Parathyroid adenoma (tissue), 2 donors: Measurements from ENCODE around the gene FNDC5.
A peak's percentile ranks its signal among the peaks of the same experiment; 100 is the strongest.

ENCODE experiments used
- H2AFZ ChIP-seq: fragments of 300-600 bp; sonication (generic); one replicate; pipeline ENCODE4 v1.7.0; 2017; ENCODE audit warnings: antibody characterized with exemption, mild to moderate bottlenecking
- H3K27ac ChIP-seq: fragments of 300-600 bp; sonication (generic); one replicate; pipeline ENCODE4 v1.7.0; 2017
- H3K27me3 ChIP-seq: fragments of 300-600 bp; sonication (generic); one replicate; pipeline ENCODE4 v1.7.0; 2017; ENCODE audit warnings: low read length; ENCODE audit not compliant: control insufficient read depth, insufficient read depth
- H3K36me3 ChIP-seq: fragments of 300-600 bp; sonication (generic); one replicate; pipeline ENCODE4 v1.7.0; 2017; ENCODE audit warnings: low read length; ENCODE audit not compliant: control insufficient read depth, insufficient read depth
- H3K4me1 ChIP-seq: fragments of 300-600 bp; sonication (generic); one replicate; pipeline ENCODE4 v1.7.0; 2017; ENCODE audit warnings: control low read depth
- H3K4me2 ChIP-seq: fragments of 300-600 bp; sonication (generic); one replicate; pipeline ENCODE4 v1.7.0; 2017; ENCODE audit warnings: low read length
- H3K4me3 ChIP-seq: fragments of 300-600 bp; sonication (generic); one replicate; pipeline ENCODE4 v1.7.0; 2017; ENCODE audit warnings: low read depth, low read length
- H3K79me2 ChIP-seq: fragments of 300-600 bp; sonication (generic); one replicate; pipeline ENCODE4 v1.7.0; 2017; ENCODE audit warnings: control low read depth
- H3K9ac ChIP-seq: fragments of 300-600 bp; sonication (generic); one replicate; pipeline ENCODE4 v1.7.0; 2017; ENCODE audit warnings: mild to moderate bottlenecking
- H3K9me3 ChIP-seq: fragments of 300-600 bp; sonication (generic); one replicate; pipeline ENCODE4 v1.7.0; 2017; ENCODE audit warnings: low read length; ENCODE audit not compliant: control insufficient read depth
- CTCF ChIP-seq: fragments of 300-600 bp; sonication (generic); IDR thresholded peaks from one replicate; pipeline ENCODE4 v1.7.0; 2017; ENCODE audit warnings: antibody characterized with exemption, mild to moderate bottlenecking
- donor health status: primary hyperparathyroidism.

Gene FNDC5

GRCh38 chr1:32873484-32873883, 2.8 kb upstream of the FNDC5 start:
- no peak for TF ChIP-seq CTCF
- Histone ChIP-seq H3K27ac (no peak overlapping the region), H3K4me2 (no peak overlapping the region), H2AFZ (no peak overlapping the region), H3K4me3 (no peak overlapping the region), H3K36me3 (no peaks in the 10 kb centered on the region), H3K9ac (no peak overlapping the region), H3K9me3 (no peaks in the 10 kb centered on the region), H3K4me1 (no peaks in the 10 kb centered on the region), H3K79me2 (no peaks in the 10 kb centered on the region), H3K27me3 (no peaks in the 10 kb centered on the region)

GRCh38 chr1:32872192-32872460, 1.4 kb upstream of the FNDC5 start:
- Histone ChIP-seq H2AFZ (no peak overlapping the region), H3K27me3 (no peaks in the 10 kb centered on the region), H3K79me2 (no peaks in the 10 kb centered on the region), H3K9me3 (no peaks in the 10 kb centered on the region), H3K36me3 (no peaks in the 10 kb centered on the region), H3K27ac (no peak overlapping the region), H3K4me1 (no peaks in the 10 kb centered on the region), H3K4me2 (no peak overlapping the region), H3K4me3 (no peak overlapping the region), H3K9ac (no peak overlapping the region)
- no peak for TF ChIP-seq CTCF

GRCh38 chr1:32871364-32872191, 866 bp upstream of the FNDC5 start:
- Histone ChIP-seq H3K27ac (no peak overlapping the region), H3K4me3 (peak overlapping the region; percentile 53), H3K9me3 (no peaks in the 10 kb centered on the region), H3K9ac (no peak overlapping the region), H2AFZ (peak overlapping the region; percentile 78), H3K79me2 (no peaks in the 10 kb centered on the region), H3K4me1 (no peaks in the 10 kb centered on the region), H3K27me3 (no peaks in the 10 kb centered on the region), H3K36me3 (no peaks in the 10 kb centered on the region), H3K4me2 (peak overlapping the region; percentile 90)
- no peak for TF ChIP-seq CTCF

GRCh38 chr1:32869923-32870614, 643 bp downstream of the FNDC5 start:
- Histone ChIP-seq H2AFZ (peak overlapping the region; percentile 82), H3K9me3 (no peaks in the 10 kb centered on the region), H3K36me3 (no peaks in the 10 kb centered on the region), H3K27me3 (no peaks in the 10 kb centered on the region), H3K4me3 (peak overlapping the region; percentile 61), H3K9ac (no peak overlapping the region), H3K4me2 (peak overlapping the region; percentile 81), H3K27ac (peak overlapping the region; percentile 11), H3K4me1 (no peaks in the 10 kb centered on the region), H3K79me2 (no peaks in the 10 kb centered on the region)
- no peak for TF ChIP-seq CTCF
